WTC11 (cell line): ENCODE data around the gene SNX30. TPM values are rescaled to one million over a fixed set of nuclear protein-coding genes. Genes with fewer than 3 reads are reported as not detected.

Source experiments
- ATAC-seq: fragments of 200-7000 bp; cut with Tn5 transposase; 2 replicates; pipeline ENCODE4 v1.10.0; 2021; ENCODE audit warnings: mild to moderate bottlenecking, moderate library complexity
- CTCF ChIA-PET: fragments of 300-600 bp; sonication (Branson Sonifier 250); formaldehyde crosslinking; loops from one replicate; lab custom pipeline; 2021; ENCODE audit warnings: antibody characterized with exemption; lab: Charles Lee
- POLR2A ChIA-PET: fragments of 350-600 bp; sonication (Branson Sonifier 250); formaldehyde crosslinking; loops from one replicate; lab custom pipeline; 2021; ENCODE audit warnings: antibody characterized with exemption; lab: Charles Lee
- DNase-seq: peaks from one replicate; pipeline ENCODE4 v3.0.0; 2021; ENCODE audit warnings: low spot score
- H3K27ac Mint-ChIP-seq: 2 replicates; pipeline ENCODE4 v1.8.0; 2021; ENCODE audit warnings: mixed read lengths
- H3K27me3 Mint-ChIP-seq: 2 replicates; pipeline ENCODE4 v1.8.0; 2021; ENCODE audit warnings: low read depth, mild to moderate bottlenecking, moderate library complexity, mixed read lengths
- H3K36me3 Mint-ChIP-seq: 2 replicates; pipeline ENCODE4 v1.8.0; 2021; ENCODE audit warnings: mixed read lengths
- H3K4me1 Mint-ChIP-seq: 2 replicates; pipeline ENCODE4 v1.8.0; 2022; ENCODE audit warnings: mixed read lengths
- H3K4me3 Mint-ChIP-seq: 2 replicates; pipeline ENCODE4 v1.8.0; 2021; ENCODE audit warnings: mild to moderate bottlenecking, moderate library complexity, mixed read lengths
- H3K9me3 Mint-ChIP-seq: 2 replicates; pipeline ENCODE4 v1.8.0; 2021; ENCODE audit warnings: mixed read lengths
- CBFB ChIP-seq: sonication (generic); formaldehyde crosslinking; IDR thresholded peaks from 2 replicates; pipeline ENCODE4 v1.8.1; 2022; ENCODE audit warnings: mild to moderate bottlenecking, low read depth, missing genetic modification reagents
- EMX1 ChIP-seq: fragments of 250-450 bp; sonication (Bioruptor Pico); IDR thresholded peaks from 2 replicates; pipeline ENCODE4 v1.8.0; 2021; ENCODE audit warnings: mild to moderate bottlenecking
- NFE2L1 ChIP-seq: sonication (generic); formaldehyde crosslinking; IDR thresholded peaks from 2 replicates; pipeline ENCODE4 v1.8.1; 2023; ENCODE audit warnings: missing genetic modification reagents
- NR3C1 ChIP-seq: sonication (generic); formaldehyde crosslinking; conservative IDR thresholded peaks from 2 replicates; pipeline ENCODE4 v1.8.1; 2023; ENCODE audit warnings: low read depth, mild to moderate bottlenecking, missing genetic modification reagents
- OVOL2 ChIP-seq: fragments of 250-450 bp; sonication (Bioruptor Pico); IDR thresholded peaks from 2 replicates; pipeline ENCODE4 v1.9.0; 2021; ENCODE audit warnings: mild to moderate bottlenecking, borderline replicate concordance
- SP1 ChIP-seq: sonication (generic); formaldehyde crosslinking; conservative IDR thresholded peaks from 2 replicates; pipeline ENCODE4 v1.8.1; 2022; ENCODE audit warnings: missing genetic modification reagents
- TCF7 ChIP-seq: sonication (generic); formaldehyde crosslinking; IDR thresholded peaks from 2 replicates; pipeline ENCODE4 v1.8.0; 2022; ENCODE audit warnings: mild to moderate bottlenecking, low read depth, missing genetic modification reagents, moderate library complexity
- TEAD1 ChIP-seq: sonication (generic); formaldehyde crosslinking; IDR thresholded peaks from 2 replicates; pipeline ENCODE4 v1.8.0; 2022; ENCODE audit warnings: mild to moderate bottlenecking, missing genetic modification reagents
- ZBTB21 ChIP-seq: sonication (generic); formaldehyde crosslinking; IDR thresholded peaks from 2 replicates; pipeline ENCODE4 v1.8.1; 2023; ENCODE audit warnings: mild to moderate bottlenecking, missing genetic modification reagents, borderline replicate concordance
- ZNF423 ChIP-seq: fragments of 250-450 bp; sonication (Bioruptor Pico); IDR thresholded peaks from 2 replicates; pipeline ENCODE4 v2.1.2; 2022; ENCODE audit warnings: mild to moderate bottlenecking, moderate library complexity
- total RNA-seq: library from RNA; stranded (reverse); gene quantifications from 3 replicates; pipeline ENCODE4 v1.2.3, GENCODE V29; 2021
- TF ChIP-seq, protein P1 (sequence below): sonication (generic); formaldehyde crosslinking; IDR thresholded peaks from 2 replicates; pipeline ENCODE4 v1.8.1; 2022; ENCODE audit warnings: low read depth, mild to moderate bottlenecking, moderate library complexity, missing genetic modification reagents, borderline replicate concordance
- TF ChIP-seq, protein P2 (sequence below): sonication (generic); formaldehyde crosslinking; IDR thresholded peaks from 2 replicates; pipeline ENCODE4 v1.8.0; 2023; ENCODE audit warnings: mild to moderate bottlenecking, missing genetic modification reagents
- TF ChIP-seq, protein P3 (sequence below): sonication (generic); formaldehyde crosslinking; IDR thresholded peaks from 2 replicates; pipeline ENCODE4 v1.8.1; 2023; ENCODE audit warnings: mild to moderate bottlenecking, missing genetic modification reagents, borderline replicate concordance
- TF ChIP-seq, protein P4 (sequence below): sonication (generic); formaldehyde crosslinking; IDR thresholded peaks from 2 replicates; pipeline ENCODE4 v1.8.1; 2022; ENCODE audit warnings: low read depth, missing genetic modification reagents, borderline replicate concordance
- TF ChIP-seq, protein P5 (sequence below): fragments of 250-450 bp; sonication (Bioruptor Pico); conservative IDR thresholded peaks from 2 replicates; pipeline ENCODE4 v1.9.0; 2021; ENCODE audit warnings: mild to moderate bottlenecking
- TF ChIP-seq, protein P6 (sequence below): sonication (generic); formaldehyde crosslinking; IDR thresholded peaks from 2 replicates; pipeline ENCODE4 v1.8.1; 2022; ENCODE audit warnings: missing genetic modification reagents, borderline replicate concordance
- TF ChIP-seq, protein P7 (sequence below): sonication (generic); formaldehyde crosslinking; IDR thresholded peaks from 2 replicates; pipeline ENCODE4 v1.8.1; 2022; ENCODE audit warnings: mild to moderate bottlenecking, missing genetic modification reagents, moderate library complexity, borderline replicate concordance

Gene SNX30
- total RNA-seq, 1 experiment from 2014 or later, result 13.4 TPM

DNA sequence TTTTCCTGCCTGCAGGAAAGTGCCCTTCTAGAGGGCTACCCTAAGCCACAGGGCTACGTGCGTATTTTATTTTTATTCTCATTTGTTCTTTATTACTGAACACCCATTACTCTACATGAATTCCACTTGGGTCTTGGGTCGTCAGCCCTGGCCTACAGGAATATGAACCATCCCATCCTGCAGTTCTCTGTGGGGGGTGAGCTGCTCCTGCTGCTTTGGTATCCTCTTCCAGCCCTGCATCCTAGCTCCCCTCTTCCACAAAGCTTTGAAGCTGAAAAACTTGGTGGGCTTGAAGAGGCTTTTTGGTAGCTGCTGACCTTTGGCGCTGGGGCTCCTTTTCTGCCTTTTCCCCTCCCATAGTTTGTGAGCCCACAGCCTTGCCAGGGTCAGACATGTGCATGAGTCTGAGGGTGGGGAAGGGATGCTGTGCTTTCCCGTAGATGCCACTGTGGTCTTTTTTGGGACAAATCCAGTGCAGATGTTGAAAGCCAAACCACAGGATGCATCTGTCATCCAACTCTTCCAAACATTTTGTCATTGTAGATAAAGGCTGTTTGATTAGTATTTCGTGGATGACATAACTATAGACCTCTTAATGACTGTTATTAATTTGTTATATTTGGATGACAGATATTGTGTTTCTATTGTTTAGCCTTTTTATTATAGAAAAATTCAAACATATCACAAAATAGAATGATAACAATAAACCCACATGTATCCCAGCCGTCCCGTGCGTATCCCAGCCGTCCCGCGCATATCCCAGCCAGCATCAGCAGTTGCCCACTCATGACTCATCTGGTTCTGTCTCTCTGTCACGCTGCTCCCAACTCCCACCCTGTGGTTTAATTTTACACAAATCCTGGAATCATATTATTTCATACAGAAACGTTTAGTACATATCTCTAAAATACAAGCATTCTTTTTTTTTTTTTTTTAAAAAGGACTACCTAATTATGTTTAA, 96.2 kb downstream of the SNX30 start:
- TF ChIP-seq EMX1 (CRISPR knock-in tag) (no peak), TCF7 (CRISPR knock-in tag) (no peak), CBFB (CRISPR knock-in tag) (no peak), NR3C1 (no peak), ZNF423 (no peak), SP1 (no peak), NFE2L1 (no peak), OVOL2 (CRISPR knock-in tag) (no peak), ZBTB21 (CRISPR knock-in tag) (no peak), TEAD1 (CRISPR knock-in tag) (no peak)
- TF ChIP-seq, protein P1, sequence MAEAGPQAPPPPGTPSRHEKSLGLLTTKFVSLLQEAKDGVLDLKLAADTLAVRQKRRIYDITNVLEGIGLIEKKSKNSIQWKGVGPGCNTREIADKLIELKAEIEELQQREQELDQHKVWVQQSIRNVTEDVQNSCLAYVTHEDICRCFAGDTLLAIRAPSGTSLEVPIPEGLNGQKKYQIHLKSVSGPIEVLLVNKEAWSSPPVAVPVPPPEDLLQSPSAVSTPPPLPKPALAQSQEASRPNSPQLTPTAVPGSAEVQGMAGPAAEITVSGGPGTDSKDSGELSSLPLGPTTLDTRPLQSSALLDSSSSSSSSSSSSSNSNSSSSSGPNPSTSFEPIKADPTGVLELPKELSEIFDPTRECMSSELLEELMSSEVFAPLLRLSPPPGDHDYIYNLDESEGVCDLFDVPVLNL (CRISPR knock-in tag), result no peak
- TF ChIP-seq, protein P2, sequence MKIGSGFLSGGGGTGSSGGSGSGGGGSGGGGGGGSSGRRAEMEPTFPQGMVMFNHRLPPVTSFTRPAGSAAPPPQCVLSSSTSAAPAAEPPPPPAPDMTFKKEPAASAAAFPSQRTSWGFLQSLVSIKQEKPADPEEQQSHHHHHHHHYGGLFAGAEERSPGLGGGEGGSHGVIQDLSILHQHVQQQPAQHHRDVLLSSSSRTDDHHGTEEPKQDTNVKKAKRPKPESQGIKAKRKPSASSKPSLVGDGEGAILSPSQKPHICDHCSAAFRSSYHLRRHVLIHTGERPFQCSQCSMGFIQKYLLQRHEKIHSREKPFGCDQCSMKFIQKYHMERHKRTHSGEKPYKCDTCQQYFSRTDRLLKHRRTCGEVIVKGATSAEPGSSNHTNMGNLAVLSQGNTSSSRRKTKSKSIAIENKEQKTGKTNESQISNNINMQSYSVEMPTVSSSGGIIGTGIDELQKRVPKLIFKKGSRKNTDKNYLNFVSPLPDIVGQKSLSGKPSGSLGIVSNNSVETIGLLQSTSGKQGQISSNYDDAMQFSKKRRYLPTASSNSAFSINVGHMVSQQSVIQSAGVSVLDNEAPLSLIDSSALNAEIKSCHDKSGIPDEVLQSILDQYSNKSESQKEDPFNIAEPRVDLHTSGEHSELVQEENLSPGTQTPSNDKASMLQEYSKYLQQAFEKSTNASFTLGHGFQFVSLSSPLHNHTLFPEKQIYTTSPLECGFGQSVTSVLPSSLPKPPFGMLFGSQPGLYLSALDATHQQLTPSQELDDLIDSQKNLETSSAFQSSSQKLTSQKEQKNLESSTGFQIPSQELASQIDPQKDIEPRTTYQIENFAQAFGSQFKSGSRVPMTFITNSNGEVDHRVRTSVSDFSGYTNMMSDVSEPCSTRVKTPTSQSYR (CRISPR knock-in tag), result no peak
- TF ChIP-seq, protein P3, sequence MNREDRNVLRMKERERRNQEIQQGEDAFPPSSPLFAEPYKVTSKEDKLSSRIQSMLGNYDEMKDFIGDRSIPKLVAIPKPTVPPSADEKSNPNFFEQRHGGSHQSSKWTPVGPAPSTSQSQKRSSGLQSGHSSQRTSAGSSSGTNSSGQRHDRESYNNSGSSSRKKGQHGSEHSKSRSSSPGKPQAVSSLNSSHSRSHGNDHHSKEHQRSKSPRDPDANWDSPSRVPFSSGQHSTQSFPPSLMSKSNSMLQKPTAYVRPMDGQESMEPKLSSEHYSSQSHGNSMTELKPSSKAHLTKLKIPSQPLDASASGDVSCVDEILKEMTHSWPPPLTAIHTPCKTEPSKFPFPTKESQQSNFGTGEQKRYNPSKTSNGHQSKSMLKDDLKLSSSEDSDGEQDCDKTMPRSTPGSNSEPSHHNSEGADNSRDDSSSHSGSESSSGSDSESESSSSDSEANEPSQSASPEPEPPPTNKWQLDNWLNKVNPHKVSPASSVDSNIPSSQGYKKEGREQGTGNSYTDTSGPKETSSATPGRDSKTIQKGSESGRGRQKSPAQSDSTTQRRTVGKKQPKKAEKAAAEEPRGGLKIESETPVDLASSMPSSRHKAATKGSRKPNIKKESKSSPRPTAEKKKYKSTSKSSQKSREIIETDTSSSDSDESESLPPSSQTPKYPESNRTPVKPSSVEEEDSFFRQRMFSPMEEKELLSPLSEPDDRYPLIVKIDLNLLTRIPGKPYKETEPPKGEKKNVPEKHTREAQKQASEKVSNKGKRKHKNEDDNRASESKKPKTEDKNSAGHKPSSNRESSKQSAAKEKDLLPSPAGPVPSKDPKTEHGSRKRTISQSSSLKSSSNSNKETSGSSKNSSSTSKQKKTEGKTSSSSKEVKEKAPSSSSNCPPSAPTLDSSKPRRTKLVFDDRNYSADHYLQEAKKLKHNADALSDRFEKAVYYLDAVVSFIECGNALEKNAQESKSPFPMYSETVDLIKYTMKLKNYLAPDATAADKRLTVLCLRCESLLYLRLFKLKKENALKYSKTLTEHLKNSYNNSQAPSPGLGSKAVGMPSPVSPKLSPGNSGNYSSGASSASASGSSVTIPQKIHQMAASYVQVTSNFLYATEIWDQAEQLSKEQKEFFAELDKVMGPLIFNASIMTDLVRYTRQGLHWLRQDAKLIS (CRISPR knock-in tag), result no peak
- TF ChIP-seq, protein P4, sequence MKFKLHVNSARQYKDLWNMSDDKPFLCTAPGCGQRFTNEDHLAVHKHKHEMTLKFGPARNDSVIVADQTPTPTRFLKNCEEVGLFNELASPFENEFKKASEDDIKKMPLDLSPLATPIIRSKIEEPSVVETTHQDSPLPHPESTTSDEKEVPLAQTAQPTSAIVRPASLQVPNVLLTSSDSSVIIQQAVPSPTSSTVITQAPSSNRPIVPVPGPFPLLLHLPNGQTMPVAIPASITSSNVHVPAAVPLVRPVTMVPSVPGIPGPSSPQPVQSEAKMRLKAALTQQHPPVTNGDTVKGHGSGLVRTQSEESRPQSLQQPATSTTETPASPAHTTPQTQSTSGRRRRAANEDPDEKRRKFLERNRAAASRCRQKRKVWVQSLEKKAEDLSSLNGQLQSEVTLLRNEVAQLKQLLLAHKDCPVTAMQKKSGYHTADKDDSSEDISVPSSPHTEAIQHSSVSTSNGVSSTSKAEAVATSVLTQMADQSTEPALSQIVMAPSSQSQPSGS (CRISPR knock-in tag), result no peak
- TF ChIP-seq, protein P5, sequence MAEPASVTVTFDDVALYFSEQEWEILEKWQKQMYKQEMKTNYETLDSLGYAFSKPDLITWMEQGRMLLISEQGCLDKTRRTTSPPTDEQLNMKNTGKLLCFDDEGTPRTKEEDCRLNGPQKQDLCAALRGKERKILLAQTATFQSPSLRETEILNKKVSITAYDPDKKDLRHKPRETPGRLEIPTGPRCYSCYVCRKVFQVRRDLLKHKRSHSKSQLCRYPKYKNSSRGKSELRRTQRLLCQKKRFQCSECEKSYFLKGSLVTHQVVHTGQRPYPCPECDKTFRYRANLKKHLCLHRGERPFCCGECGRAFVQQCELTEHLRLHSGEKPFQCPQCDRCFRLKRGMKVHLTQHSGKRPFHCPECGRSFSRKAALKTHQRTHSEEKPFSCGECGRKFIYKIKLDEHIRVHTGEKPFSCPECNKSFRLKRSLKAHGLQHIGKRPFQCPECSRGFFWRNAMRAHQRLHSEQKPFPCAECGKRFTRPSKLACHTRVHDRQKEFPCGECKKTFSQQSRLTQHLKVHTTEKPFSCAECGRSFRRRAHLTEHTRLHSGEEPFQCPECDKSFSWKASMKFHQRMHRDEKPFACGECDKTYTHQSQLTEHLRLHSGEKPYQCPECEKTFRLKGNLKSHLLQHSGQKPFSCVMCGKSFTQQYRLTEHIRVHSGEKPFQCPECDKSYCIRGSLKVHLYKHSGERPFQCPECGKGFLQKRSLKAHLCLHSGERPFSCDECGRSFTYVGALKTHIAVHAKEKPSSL (CRISPR knock-in tag), result no peak
- TF ChIP-seq, protein P6, sequence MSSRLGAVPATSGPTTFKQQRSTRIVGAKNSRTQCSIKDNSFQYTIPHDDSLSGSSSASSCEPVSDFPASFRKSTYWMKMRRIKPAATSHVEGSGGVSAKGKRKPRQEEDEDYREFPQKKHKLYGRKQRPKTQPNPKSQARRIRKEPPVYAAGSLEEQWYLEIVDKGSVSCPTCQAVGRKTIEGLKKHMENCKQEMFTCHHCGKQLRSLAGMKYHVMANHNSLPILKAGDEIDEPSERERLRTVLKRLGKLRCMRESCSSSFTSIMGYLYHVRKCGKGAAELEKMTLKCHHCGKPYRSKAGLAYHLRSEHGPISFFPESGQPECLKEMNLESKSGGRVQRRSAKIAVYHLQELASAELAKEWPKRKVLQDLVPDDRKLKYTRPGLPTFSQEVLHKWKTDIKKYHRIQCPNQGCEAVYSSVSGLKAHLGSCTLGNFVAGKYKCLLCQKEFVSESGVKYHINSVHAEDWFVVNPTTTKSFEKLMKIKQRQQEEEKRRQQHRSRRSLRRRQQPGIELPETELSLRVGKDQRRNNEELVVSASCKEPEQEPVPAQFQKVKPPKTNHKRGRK (CRISPR knock-in tag), result no peak
- TF ChIP-seq, protein P7, sequence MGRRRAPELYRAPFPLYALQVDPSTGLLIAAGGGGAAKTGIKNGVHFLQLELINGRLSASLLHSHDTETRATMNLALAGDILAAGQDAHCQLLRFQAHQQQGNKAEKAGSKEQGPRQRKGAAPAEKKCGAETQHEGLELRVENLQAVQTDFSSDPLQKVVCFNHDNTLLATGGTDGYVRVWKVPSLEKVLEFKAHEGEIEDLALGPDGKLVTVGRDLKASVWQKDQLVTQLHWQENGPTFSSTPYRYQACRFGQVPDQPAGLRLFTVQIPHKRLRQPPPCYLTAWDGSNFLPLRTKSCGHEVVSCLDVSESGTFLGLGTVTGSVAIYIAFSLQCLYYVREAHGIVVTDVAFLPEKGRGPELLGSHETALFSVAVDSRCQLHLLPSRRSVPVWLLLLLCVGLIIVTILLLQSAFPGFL (CRISPR knock-in tag), result no peak
- H3K27ac Mint-ChIP-seq, result 0 out of 2 replicates have a peak overlapping the region, but pooled peaks have one; percentile 69
- peak; percentile 47 for ATAC-seq
- peaks cover 8% of the 10 kb centered on the region for H3K36me3 Mint-ChIP-seq
- DNase-seq, result peak; percentile 27
- peak overlapping the region; percentile 20; the same call in 1 of the 2 replicates for H3K4me3 Mint-ChIP-seq
- peaks cover 54% of the 10 kb centered on the region for H3K4me1 Mint-ChIP-seq
- ChIA-PET CTCF (interaction anchor here (0.7 to 2.4 kb wide), 7 partner anchors 8 to 56 kb away, joined by 3 to 35 read pairs (median 4); no protein-coding TSS in a partner anchor), POLR2A (no interaction called here)
- H3K9me3 Mint-ChIP-seq, result no peaks in the 10 kb centered on the region
- no peaks in the 10 kb centered on the region for H3K27me3 Mint-ChIP-seq
